ENCODE data around the gene C2orf74. TPM values are rescaled to one million over a fixed set of nuclear protein-coding genes. Genes with fewer than 3 reads are reported as not detected.
"Not testable (repeated sequence)": the region's sequence is repeated elsewhere in the genome, so short reads cannot be mapped to it uniquely, and the experiment has no call there.

Gene C2orf74
- total RNA-seq, 1 donor from 2014 or later: 6.0 TPM

- H3K27ac Mint-ChIP-seq: peak overlapping the region; percentile 91
- H3K4me1 Mint-ChIP-seq: peaks cover 5% of the 10 kb centered on the region
- H3K27me3 Mint-ChIP-seq (ENCODE audit: low read depth): no peaks in the 10 kb centered on the region
- DNase-seq (ENCODE audit: low spot score in 2 of 2, unreplicated experiment in 2 of 2): peak; percentile 92 to 97
- TF ChIP-seq CTCF (IDR thresholded peaks at IDR 0.05; ENCODE audit: unreplicated experiment): no peak
- peaks cover 16% of the 10 kb centered on the region for H3K36me3 Mint-ChIP-seq
- H3K4me3 Mint-ChIP-seq: peak overlapping the region; percentile 80
- no peaks in the 10 kb centered on the region for H3K9me3 Mint-ChIP-seq
Observed at GRCh38 chr2:61144697-61145268, 17.2 kb upstream of the C2orf74 start.

- Mint-ChIP-seq H3K4me3 (no peak overlapping the region), H3K4me1 (peaks cover 5% of the 10 kb centered on the region), H3K36me3 (peaks cover 23% of the 10 kb centered on the region), H3K9me3 (no peaks in the 10 kb centered on the region), H3K27me3 (ENCODE audit: low read depth) (no peaks in the 10 kb centered on the region), H3K27ac (no peak overlapping the region)
- no peak for DNase-seq (ENCODE audit: low spot score in 2 of 2, unreplicated experiment in 2 of 2)
- no peak for TF ChIP-seq CTCF (IDR thresholded peaks at IDR 0.05; ENCODE audit: unreplicated experiment)
Observed at GRCh38 chr2:61145990-61146389, 16.0 kb upstream of the C2orf74 start.

GRCh38 chr2:61148091-61148490 lies 13.9 kb upstream of the C2orf74 start:
- H3K27ac Mint-ChIP-seq; DNase-seq (ENCODE audit: low spot score in 2 of 2, unreplicated experiment in 2 of 2); H3K4me3 Mint-ChIP-seq; H3K9me3 Mint-ChIP-seq; H3K4me1 Mint-ChIP-seq; H3K27me3 Mint-ChIP-seq (ENCODE audit: low read depth): not testable (repeated sequence)
- peaks cover 30% of the 10 kb centered on the region for H3K36me3 Mint-ChIP-seq

- peaks cover 5% of the 10 kb centered on the region for H3K9me3 Mint-ChIP-seq
- H3K36me3 Mint-ChIP-seq: peaks cover 30% of the 10 kb centered on the region
Observed at GRCh38 chr2:61149074-61149473, 12.9 kb upstream of the C2orf74 start.

GRCh38 chr2:61151436-61151835 lies 10.6 kb upstream of the C2orf74 start:
- H3K36me3 Mint-ChIP-seq: peaks cover 25% of the 10 kb centered on the region
- DNase-seq (ENCODE audit: low spot score in 2 of 2, unreplicated experiment in 2 of 2): no peak

More at GRCh38 chr2:61149074-61149473, 12.9 kb upstream of the C2orf74 start:
- Mint-ChIP-seq H3K4me1 (peaks cover 5% of the 10 kb centered on the region), H3K27ac (no peak overlapping the region), H3K4me3 (no peak overlapping the region), H3K27me3 (ENCODE audit: low read depth) (no peaks in the 10 kb centered on the region)
- DNase-seq (ENCODE audit: low spot score in 2 of 2, unreplicated experiment in 2 of 2): no peak
- TF ChIP-seq CTCF (IDR thresholded peaks at IDR 0.05; ENCODE audit: unreplicated experiment): no peak

More at GRCh38 chr2:61151436-61151835, 10.6 kb upstream of the C2orf74 start:
- H3K4me3 Mint-ChIP-seq: no peak overlapping the region
- no peak overlapping the region for H3K27ac Mint-ChIP-seq
- no peak for TF ChIP-seq CTCF (IDR thresholded peaks at IDR 0.05; ENCODE audit: unreplicated experiment)
- peaks cover 5% of the 10 kb centered on the region for H3K9me3 Mint-ChIP-seq
- no peaks in the 10 kb centered on the region for H3K27me3 Mint-ChIP-seq (ENCODE audit: low read depth)
- H3K4me1 Mint-ChIP-seq: no peaks in the 10 kb centered on the region

All from mesothelial cell of epicardium (in vitro differentiated cells).